GM19324 (cell line): ENCODE data around the gene HADHA.

Source experiments
- ATAC-seq: cut with Tn5 transposase; IDR thresholded peaks from one replicate; pipeline ENCODE4 v1.9.1; 2021; ENCODE audit warnings: mild to moderate bottlenecking, moderate library complexity; ENCODE audit not compliant: unreplicated experiment, low FRiP score

The HADHA gene

GRCh38 chr2:26245810-26246209, 1.4 kb upstream of the HADHA start:
- no peak for ATAC-seq

DNA sequence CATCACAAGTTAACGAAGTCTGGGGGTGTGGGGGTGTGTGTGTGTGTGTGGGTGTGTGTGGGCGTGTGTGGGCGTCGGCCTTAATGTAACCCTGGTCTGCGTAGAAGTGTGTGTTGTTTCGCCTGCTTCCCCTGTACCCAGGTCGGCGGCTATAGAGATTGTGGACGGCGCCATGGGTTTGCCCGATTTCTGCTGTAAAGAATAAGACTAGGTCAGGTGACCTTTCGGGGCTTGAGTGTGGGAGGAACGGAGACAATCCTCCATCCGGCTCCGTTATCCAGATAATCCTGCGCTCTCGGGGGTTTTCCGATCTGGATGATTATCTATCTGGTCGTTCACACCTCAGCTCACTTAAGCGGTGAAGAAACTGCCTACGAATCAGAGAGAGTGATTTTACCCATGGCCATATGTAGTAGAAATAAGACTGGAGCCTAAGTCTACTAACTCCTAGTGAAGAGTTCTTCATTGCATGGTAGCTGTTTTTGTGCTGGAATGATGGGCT, 850 bp upstream of the HADHA start:
- peak; percentile 18 for ATAC-seq

DNA sequence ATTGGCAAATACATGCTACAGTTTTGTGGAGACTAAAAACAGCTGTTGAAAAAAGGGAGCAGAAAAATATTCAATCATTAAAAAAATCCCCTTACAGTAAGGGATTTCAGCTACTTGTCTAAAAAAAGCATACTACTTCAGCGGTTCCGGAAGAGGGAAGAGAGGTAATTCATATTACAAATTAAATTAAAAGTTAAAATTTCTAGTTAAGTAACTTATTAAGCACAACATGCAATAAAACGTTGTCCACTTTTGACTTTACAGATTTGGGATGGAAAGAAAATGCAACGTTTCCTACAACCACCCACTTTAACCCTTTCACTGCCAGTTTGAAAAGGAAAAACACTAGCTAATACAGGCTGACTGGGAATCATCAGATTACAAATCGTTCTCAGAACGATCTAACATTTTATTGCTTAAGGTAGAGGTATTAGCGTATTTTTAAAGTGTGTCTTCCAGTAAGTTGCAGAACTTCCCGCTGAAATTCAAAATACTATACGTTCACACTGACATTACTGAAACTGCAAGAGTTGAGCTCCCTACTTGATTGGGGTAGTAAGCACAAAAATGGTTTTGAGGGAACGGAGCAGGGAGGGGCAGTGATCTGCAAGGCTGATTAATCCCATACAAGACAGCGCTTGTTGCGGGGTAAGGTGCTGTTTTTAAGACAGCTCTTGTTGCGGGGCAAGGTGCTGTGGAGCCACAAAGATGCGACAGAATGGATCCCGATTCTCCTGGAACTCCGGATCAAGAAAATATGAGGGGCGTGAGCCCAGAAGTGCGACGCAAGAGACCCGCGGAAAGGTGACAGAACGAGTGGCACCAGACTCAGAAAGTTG, 743 bp downstream of the HADHA start:
- no peak for ATAC-seq

- no peak for ATAC-seq
Observed at GRCh38 chr2:26241928-26242436, 2.5 kb downstream of the HADHA start.

DNA sequence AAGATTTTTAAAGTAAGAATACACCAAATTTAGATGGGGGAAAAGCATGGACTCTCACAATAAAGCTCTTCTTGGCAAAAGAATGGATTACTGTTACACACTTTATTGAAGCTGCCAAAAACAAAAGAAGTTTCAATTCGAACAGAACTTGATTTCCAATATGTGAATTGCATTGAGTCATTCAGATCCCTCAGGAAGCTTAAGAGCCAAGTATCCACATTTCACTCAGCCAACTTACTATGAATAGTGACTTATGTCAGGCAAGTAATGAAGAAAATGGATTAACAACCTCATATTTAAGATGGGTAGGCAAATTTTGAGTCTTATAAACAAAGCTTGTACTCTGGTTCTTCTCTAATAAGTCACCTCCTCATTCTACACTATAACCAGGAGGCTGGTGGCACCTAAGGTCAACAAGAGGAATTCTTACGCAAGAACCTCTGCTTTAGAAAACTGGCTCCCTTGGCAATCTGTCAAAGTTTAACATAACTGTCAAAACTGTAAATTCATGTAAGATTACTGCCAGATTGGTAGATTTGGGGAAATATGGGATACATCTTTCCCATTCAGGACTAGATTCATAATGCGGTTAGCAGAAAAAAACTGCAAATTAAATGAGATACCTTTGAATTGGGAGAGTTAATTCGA, 6.0 kb downstream of the HADHA start:
- no peak for ATAC-seq

DNA sequence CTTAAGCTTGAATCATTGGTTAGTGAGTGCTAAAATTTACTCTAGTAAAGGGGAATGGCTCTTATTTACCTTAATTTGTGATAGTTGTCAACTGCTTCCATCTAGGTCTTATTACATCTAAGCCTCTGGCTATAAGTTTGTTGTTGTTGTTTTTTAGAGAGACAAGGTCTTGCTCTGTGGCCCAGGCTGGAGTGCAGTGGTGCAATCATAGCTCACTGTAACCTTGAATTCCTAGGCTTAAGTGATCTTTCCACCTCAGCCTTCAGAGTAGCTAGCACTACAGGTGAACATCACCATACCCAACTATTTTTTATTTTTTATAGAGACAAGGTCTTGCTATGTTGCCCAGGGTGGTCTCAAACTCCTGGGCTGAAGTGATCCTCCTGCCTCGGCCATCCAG, 6.6 kb downstream of the HADHA start:
- no peak for ATAC-seq

- no peak for ATAC-seq
Observed at GRCh38 chr2:26235089-26235488, 9.3 kb downstream of the HADHA start.

- no peak for ATAC-seq
Observed at GRCh38 chr2:26230806-26231205, 13.6 kb downstream of the HADHA start.

DNA sequence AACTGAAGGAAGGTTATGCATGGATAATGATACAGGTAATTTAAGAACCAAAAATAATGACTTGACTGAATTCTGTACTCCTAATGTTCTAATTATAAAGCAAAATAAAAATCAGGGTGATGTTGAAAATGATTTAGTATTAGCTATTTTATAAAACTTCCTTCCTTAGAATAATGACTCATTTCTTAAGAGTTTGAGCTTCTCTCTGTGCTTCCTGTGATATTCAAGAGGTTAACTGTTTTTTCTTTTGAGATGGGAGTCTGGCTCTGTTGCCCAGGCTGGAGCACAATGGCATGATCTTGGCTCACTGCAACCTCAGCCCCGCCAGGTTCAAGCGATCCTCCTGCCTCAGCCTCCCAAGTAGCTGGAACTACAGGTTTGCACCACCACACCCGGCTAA, 14.8 kb downstream of the HADHA start:
- ATAC-seq: no peak

DNA sequence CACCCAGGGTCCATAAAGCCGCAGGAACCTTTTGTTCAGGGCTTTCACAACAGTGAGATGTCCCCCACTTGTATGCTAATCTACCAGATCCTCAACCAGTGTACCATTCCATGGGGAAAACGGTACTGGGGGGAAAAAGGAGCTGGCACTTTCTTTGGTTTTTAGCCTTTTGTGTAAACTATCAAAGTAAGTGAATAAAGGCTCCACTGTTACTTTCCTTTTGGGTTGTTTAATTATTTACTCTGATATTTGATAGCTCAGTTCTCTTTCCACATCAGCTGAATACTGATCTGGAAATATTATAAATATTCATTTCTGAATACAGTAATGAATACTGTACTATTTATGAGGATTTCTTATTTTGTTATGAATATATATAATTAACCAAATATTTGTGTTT, 20.3 kb downstream of the HADHA start:
- no peak for ATAC-seq

DNA sequence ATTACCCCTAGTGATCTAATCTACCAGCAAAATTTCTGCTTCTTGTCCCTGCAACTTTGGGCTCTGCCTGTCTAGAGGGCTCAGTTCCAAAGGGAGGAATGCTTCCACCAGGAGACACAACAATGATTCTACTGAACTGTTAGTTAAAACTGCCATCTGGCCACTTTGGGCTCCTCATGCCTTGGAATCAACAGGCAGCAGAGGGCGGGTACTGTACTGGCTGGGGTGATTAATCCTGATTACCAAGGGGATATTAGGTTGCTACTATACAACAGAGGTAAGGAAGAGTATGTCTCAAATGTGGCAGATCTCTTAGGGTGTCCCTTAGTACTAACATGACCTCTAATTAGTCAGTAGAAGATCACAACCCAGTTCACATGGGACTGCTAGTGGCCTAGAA, 21.4 kb downstream of the HADHA start:
- no peak for ATAC-seq

DNA sequence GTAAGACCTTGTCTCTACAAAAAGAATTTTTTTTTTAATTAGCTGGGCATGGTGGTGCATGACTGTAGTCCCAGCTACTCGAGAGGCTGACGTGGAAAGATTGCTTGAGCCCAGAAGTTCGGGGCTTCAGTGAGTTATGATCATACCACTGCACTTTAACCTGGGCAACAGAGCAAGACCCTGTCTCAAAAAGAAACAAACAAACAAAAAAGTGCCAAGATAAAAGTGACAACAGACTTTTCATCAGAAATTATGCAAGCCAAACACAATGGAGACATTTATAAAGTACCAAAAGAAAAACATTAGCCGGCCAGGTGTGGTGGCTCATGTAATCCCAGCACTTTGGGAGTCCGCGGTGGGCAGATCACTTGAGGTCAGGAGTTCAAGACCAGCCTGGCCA, 26.7 kb downstream of the HADHA start:
- no peak for ATAC-seq

DNA sequence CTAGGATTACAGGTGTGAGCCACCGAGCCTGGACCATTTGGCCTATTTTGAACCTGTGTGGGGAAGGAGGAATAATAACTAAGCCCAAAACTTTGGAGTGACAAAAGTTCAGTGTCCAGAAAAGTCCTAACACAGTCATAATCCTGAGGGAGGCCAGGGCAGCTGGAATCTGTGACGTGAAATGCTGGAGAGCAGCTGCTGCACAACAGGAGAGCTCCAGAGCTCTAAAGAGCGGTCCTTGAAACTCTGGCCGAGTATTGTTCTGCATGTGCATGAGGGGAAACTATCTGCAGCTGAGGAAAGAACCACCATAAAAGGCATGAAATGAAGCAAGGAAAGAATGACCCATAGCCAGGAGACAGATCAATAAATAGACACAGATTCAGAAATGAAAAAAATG, 27.8 kb downstream of the HADHA start:
- no peak for ATAC-seq

DNA sequence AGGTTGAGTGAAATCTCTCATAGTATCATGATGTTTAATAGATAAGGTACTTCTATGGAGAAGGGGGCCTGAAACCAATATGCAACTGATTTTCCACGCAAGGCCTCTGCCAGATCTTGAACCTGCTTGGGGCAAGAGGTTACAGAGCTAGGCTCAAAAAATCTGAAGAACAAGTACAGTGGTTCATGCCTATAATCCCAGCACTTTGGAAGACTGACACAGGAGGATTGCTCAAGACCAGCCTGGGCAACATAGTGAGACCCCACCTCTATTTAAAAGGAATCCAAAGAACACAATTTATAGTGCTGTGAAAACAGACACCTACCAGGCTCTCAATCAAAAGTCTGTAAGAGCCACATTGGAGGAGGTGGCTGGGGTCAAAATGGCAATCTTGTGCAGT, 28.6 kb downstream of the HADHA start:
- no peak for ATAC-seq

- ATAC-seq: no peak
Observed at GRCh38 chr2:26214759-26215158, 29.7 kb downstream of the HADHA start.

DNA sequence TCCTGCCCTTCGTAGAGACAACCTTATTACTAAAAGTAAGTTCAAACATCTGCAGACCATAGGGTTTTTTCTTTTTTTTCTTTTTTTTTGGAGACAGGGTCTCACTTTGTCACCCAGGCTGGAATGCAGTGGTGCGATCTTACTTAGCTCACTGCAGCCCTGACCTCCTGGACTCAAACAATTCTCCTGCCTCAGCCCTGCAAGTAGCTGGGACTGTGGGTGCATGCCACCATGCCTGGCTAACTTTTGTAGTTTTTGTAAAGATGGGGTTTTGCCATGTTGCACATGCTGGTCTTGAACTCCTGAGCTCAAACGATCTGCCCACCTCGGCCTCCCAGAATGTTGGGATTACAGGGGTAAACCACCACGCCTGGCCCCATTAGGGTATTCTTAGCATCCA, 32.4 kb downstream of the HADHA start:
- no peak for ATAC-seq

GRCh38 chr2:26203906-26204305, 40.5 kb downstream of the HADHA start:
- no peak for ATAC-seq

GRCh38 chr2:26202981-26203490, 41.4 kb downstream of the HADHA start:
- no peak for ATAC-seq

- no peak for ATAC-seq
Observed at GRCh38 chr2:26197516-26197915, 46.9 kb downstream of the HADHA start.

DNA sequence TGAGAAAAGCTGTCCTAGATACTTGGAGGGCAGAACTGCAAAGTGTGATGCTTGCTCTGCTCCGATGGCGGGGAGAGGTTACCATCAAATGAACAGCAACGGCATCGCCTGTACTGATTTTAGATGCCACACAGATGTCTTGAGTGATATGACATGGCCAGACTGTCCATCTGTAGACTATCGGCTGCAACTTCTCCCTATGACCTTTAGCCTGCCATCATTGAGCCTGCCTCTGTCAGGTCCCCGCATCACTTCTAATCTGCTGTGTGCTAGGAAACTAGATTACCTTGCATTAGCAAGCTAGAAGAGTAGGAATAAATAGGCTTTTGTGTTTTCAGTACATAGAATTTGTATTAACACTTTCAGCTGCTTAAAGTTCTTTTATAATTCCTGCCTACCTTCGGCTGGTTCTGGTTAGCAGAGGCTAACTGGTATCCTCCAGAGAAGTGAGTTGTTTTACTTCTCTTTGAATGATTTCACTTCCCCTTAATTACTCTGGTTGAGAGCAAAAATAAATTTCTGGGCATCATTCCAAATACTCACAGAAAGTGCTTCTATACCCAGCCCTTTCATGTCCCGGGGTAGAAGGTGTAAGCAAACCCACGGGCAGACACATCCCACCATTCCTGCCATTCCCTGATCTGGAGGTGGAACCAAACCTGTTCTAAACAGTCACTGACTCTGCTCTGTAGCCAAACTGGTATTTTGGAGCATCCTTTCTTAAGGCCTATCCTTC, 47.6 kb downstream of the HADHA start:
- ATAC-seq: no peak
